Naive B cell (primary cell): ENCODE measurements around the gene DEAF1. TPM values are rescaled to one million over a fixed set of nuclear protein-coding genes. Genes with fewer than 3 reads are reported as not detected.

Source experiments
- ATAC-seq, 2 donors: fragments of 150-1000 bp; cut with Tn5 transposase; 2 replicates each; pipeline ENCODE4 v1.10.0; 2021; ENCODE audit warnings: low read depth in 2 of 2, mild to moderate bottlenecking in 2 of 2, moderate library complexity in 2 of 2
- DNase-seq: peaks from one replicate; pipeline ENCODE4 v3.0.0; 2022
- H3K27ac Mint-ChIP-seq, 6 donors: one replicate each; pipeline ENCODE4 v1.8.0; 2020 to 2022; ENCODE audit warnings: mild to moderate bottlenecking in 6 of 6, mixed read lengths in 6 of 6, moderate library complexity in 5 of 6, inconsistent platforms in 2 of 6
- H3K27me3 Mint-ChIP-seq, 3 donors: one replicate each; pipeline ENCODE4 v1.8.0; 2021 to 2022; ENCODE audit warnings: mixed read lengths in 3 of 3, mild to moderate bottlenecking in 1 of 3
- H3K36me3 Mint-ChIP-seq, 2 donors: one replicate each; pipeline ENCODE4 v1.8.0; 2020 to 2022; ENCODE audit warnings: mixed read lengths in 2 of 2, inconsistent platforms in 1 of 2, mild to moderate bottlenecking in 1 of 2
- H3K4me1 Mint-ChIP-seq, 3 donors: one replicate each; pipeline ENCODE4 v1.8.0; 2020 to 2022; ENCODE audit warnings: mixed read lengths in 3 of 3, inconsistent platforms in 1 of 3, mild to moderate bottlenecking in 1 of 3, moderate library complexity in 1 of 3
- H3K4me3 Mint-ChIP-seq, 8 donors: one replicate each; pipeline ENCODE4 v1.8.0; 2020 to 2022; ENCODE audit warnings: mild to moderate bottlenecking in 8 of 8, mixed read lengths in 8 of 8, moderate library complexity in 8 of 8, inconsistent platforms in 2 of 8
- H3K9me3 Mint-ChIP-seq, 7 donors: one replicate each; pipeline ENCODE4 v1.8.0; 2020 to 2022; ENCODE audit warnings: mixed read lengths in 7 of 7, mild to moderate bottlenecking in 5 of 7, inconsistent platforms in 2 of 7, moderate library complexity in 1 of 7
- polyA plus RNA-seq, 6 donors: library from polyadenylated mRNA; unstranded; fragments of 300-500 nt; fragmentation: Illumina TruSeq; gene quantifications; one replicate each; pipeline ENCODE4 v1.2.3, GENCODE V29; 2021; ENCODE audit warnings: low read depth in 6 of 6

DEAF1 gene
- polyA plus RNA-seq, 6 donors from 2014 or later = 16.7 to 39.8 (median 24.7) TPM

GRCh38 chr11:719214-720016 is 24.4 kb upstream of the DEAF1 start:
- Mint-ChIP-seq H3K9me3 (peaks cover 0 to 16% (median 5%) of the 10 kb centered on the region in 7 donors), H3K27ac (peak overlapping the region in 1 of 6 donors; percentile 30), H3K4me1 (peaks cover 13 to 22% (median 22%) of the 10 kb centered on the region in 3 donors), H3K36me3 (peaks cover 0 to 10% of the 10 kb centered on the region in 2 donors), H3K27me3 (peaks cover 4 to 46% (median 17%) of the 10 kb centered on the region in 3 donors), H3K4me3 (peak overlapping the region in 7 of 8 donors; percentile 24 to 85 (median 65))
- DNase-seq = no peak
- ATAC-seq = no peak

GRCh38 chr11:714436-714835 is 19.4 kb upstream of the DEAF1 start:
- Mint-ChIP-seq H3K27ac (no peak overlapping the region), H3K27me3 (peaks cover 10 to 53% (median 36%) of the 10 kb centered on the region in 3 donors), H3K9me3 (peaks cover 0 to 17% (median 5%) of the 10 kb centered on the region in 7 donors), H3K36me3 (peaks cover 0 to 11% of the 10 kb centered on the region in 2 donors), H3K4me3 (peak overlapping the region in 1 of 8 donors; percentile 0), H3K4me1 (peaks cover 9 to 17% (median 12%) of the 10 kb centered on the region in 3 donors)
- DNase-seq (no peak), ATAC-seq (no peak)

GRCh38 chr11:709109-709997 is 14.3 kb upstream of the DEAF1 start:
- Mint-ChIP-seq H3K27me3 (peaks cover 6 to 54% (median 33%) of the 10 kb centered on the region in 3 donors), H3K27ac (no peak overlapping the region)

GRCh38 chr11:708511-708910 is 13.5 kb upstream of the DEAF1 start:
- no peak for ATAC-seq

More at GRCh38 chr11:709109-709997, 14.3 kb upstream of the DEAF1 start:
- peaks cover 0 to under 1% of the 10 kb centered on the region in 2 donors for H3K36me3 Mint-ChIP-seq
- DNase-seq (no peak), ATAC-seq (no peak)
- no peaks in the 10 kb centered on the region for H3K9me3 Mint-ChIP-seq
- no peak overlapping the region for H3K4me3 Mint-ChIP-seq
- peaks cover 13 to 26% (median 16%) of the 10 kb centered on the region in 3 donors for H3K4me1 Mint-ChIP-seq

GRCh38 chr11:707817-708420 is 12.9 kb upstream of the DEAF1 start:
- Mint-ChIP-seq H3K9me3 (no peaks in the 10 kb centered on the region), H3K4me3 (peak overlapping the region in 1 of 8 donors; percentile 57), H3K36me3 (no peaks in the 10 kb centered on the region), H3K27me3 (peaks cover 6 to 44% (median 32%) of the 10 kb centered on the region in 3 donors), H3K27ac (no peak overlapping the region), H3K4me1 (peaks cover 13 to 26% (median 16%) of the 10 kb centered on the region in 3 donors)
- ATAC-seq = no peak
- no peak for DNase-seq

More at GRCh38 chr11:708511-708910, 13.5 kb upstream of the DEAF1 start:
- DNase-seq = no peak
- no peak overlapping the region for H3K4me3 Mint-ChIP-seq
- H3K36me3 Mint-ChIP-seq = no peaks in the 10 kb centered on the region
- H3K4me1 Mint-ChIP-seq = peaks cover 13 to 26% (median 16%) of the 10 kb centered on the region in 3 donors
- H3K9me3 Mint-ChIP-seq = no peaks in the 10 kb centered on the region
- peaks cover 6 to 46% (median 32%) of the 10 kb centered on the region in 3 donors for H3K27me3 Mint-ChIP-seq
- no peak overlapping the region for H3K27ac Mint-ChIP-seq

- H3K27me3 Mint-ChIP-seq = peaks cover 6 to 44% (median 32%) of the 10 kb centered on the region in 3 donors
- H3K9me3 Mint-ChIP-seq = no peaks in the 10 kb centered on the region
- ATAC-seq (no peak), DNase-seq (no peak)
- H3K4me3 Mint-ChIP-seq = peak overlapping the region in 4 of 8 donors; percentile 5 to 57 (median 38)
- no peak overlapping the region for H3K27ac Mint-ChIP-seq
- H3K4me1 Mint-ChIP-seq = peaks cover 13 to 26% (median 16%) of the 10 kb centered on the region in 3 donors
- no peaks in the 10 kb centered on the region for H3K36me3 Mint-ChIP-seq
Observed at GRCh38 chr11:706957-707816, 12.2 kb upstream of the DEAF1 start.

- Mint-ChIP-seq H3K36me3 (no peaks in the 10 kb centered on the region), H3K27ac (no peak overlapping the region), H3K4me1 (peaks cover 13 to 25% (median 16%) of the 10 kb centered on the region in 3 donors), H3K27me3 (peaks cover 6 to 39% (median 32%) of the 10 kb centered on the region in 3 donors), H3K9me3 (no peaks in the 10 kb centered on the region), H3K4me3 (peak overlapping the region in 1 of 8 donors; percentile 79)
- DNase-seq = no peak
- no peak for ATAC-seq
Observed at GRCh38 chr11:706439-706956, 11.5 kb upstream of the DEAF1 start.

GRCh38 chr11:705646-706438 is 10.8 kb upstream of the DEAF1 start, which contains the start of gene EPS8L2:
EPS8L2 (plus strand) TSS chr11:706231; CDS start chr11:709408, 3,177 bp downstream.
- H3K27ac Mint-ChIP-seq = peak within 1 kb of the TSS in 1 of 6 donors; percentile 34
- no peaks in the 10 kb centered on the region for H3K36me3 Mint-ChIP-seq
- ATAC-seq (peak; percentile 59 to 60), DNase-seq (no peak)
- H3K4me3 Mint-ChIP-seq = peak within 1 kb of the TSS in 5 of 8 donors; percentile 5 to 79 (median 57)
- peaks cover 11 to 19% (median 13%) of the 10 kb centered on the region in 3 donors for H3K4me1 Mint-ChIP-seq
- H3K9me3 Mint-ChIP-seq = no peaks in the 10 kb centered on the region
- H3K27me3 Mint-ChIP-seq = peaks cover 0 to 32% (median 25%) of the 10 kb centered on the region in 3 donors

- Mint-ChIP-seq H3K27ac (peak overlapping the region in 1 of 6 donors; percentile 34), H3K9me3 (no peaks in the 10 kb centered on the region), H3K4me1 (peaks cover 6 to 14% (median 8%) of the 10 kb centered on the region in 3 donors), H3K27me3 (peaks cover 0 to 24% (median 17%) of the 10 kb centered on the region in 3 donors), H3K36me3 (no peaks in the 10 kb centered on the region), H3K4me3 (peak overlapping the region in 2 of 8 donors; percentile 57 to 70)
- ATAC-seq (no peak), DNase-seq (no peak)
Observed at GRCh38 chr11:704781-705645, 10.0 kb upstream of the DEAF1 start.

GRCh38 chr11:704228-704674 is 9.2 kb upstream of the DEAF1 start:
- no peaks in the 10 kb centered on the region for H3K9me3 Mint-ChIP-seq
- no peak for ATAC-seq
- peaks cover 0 to 18% (median 12%) of the 10 kb centered on the region in 3 donors for H3K27me3 Mint-ChIP-seq
- H3K27ac Mint-ChIP-seq = no peak overlapping the region
- no peak for DNase-seq
- no peak overlapping the region for H3K4me3 Mint-ChIP-seq
- H3K4me1 Mint-ChIP-seq = peaks cover 8 to 14% (median 8%) of the 10 kb centered on the region in 3 donors
- no peaks in the 10 kb centered on the region for H3K36me3 Mint-ChIP-seq
